ENCODE results near the gene DUSP14.

Gene DUSP14

DNA sequence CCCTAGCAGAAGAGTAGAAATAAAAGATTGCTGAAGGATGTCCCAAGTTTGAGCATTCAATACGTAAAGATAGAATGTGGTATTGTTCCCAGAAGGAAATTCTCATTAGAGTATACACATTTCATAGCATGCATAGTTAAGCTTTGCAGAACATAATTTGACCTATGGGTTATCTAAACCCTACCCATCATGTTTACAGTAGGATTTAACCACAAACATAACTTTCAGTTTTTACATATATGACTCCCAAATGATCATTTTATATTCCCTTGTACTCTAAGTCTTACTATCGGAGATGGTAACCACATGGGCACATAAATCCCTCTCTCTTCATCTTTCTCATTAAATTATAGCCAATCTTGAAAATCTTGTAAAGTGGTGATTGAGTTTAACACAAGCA, 68.6 kb downstream of the DUSP14 start:
- no peak for DNase-seq (ENCODE audit: low read depth in 2 of 2)

DNA sequence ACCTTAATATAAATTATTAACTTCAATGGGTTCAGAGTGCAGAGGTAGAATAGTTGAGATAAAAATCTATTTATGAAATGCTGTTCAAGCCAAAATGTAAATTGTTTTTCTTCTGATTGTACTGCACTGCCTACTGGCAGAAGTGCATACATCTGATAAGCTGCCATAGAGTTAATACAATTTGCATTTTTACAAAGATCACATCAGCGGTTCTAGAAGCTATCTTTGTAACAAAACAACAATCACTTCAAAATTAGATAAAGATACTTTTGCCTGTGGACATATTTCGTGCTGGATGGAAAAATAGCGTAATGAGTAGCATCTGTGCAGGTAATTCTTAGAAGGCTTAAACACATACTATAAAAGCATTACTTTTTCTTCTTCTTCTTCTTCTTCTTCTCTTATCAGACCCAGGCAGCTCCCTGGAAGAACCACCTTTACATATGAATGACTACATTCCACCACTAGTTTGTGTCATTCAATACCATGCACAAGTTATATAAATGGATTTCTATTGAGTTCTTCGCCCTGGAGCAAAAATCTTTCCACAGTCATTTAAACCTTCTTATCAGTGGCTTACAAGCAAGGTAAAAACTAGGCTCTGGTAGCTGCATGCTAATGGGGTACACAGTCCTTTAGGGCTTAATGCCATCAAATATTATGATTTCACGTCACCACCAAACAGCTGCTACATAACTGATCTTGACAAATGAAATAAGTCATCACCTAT, 72.5 kb downstream of the DUSP14 start:
- no peak for DNase-seq (ENCODE audit: low read depth in 2 of 2)
